OCI-LY7 (cell line): Measurements from ENCODE around the gene KIF15.
"Not testable (repeated sequence)": the region's sequence is repeated elsewhere in the genome, so short reads cannot be mapped to it uniquely, and the experiment has no call there.

ENCODE experiments used
- EZH2phosphoT487 ChIP-seq: fragments of 200-600 bp; sonication (generic); IDR thresholded peaks from 2 replicates; pipeline ENCODE4 v1.6.1; 2018; ENCODE audit warnings: low read depth, borderline replicate concordance, mild to moderate bottlenecking, mixed run types, antibody characterized with exemption, low read length, moderate library complexity, mixed read lengths
- TF ChIP-seq, protein P1 (sequence below): fragments of 200-600 bp; sonication (generic); conservative IDR thresholded peaks from 2 replicates; pipeline ENCODE4 v1.5.1; 2014; ENCODE audit warnings: mild to moderate bottlenecking, antibody characterized with exemption, low read length, moderate library complexity, mixed read lengths

DNA sequence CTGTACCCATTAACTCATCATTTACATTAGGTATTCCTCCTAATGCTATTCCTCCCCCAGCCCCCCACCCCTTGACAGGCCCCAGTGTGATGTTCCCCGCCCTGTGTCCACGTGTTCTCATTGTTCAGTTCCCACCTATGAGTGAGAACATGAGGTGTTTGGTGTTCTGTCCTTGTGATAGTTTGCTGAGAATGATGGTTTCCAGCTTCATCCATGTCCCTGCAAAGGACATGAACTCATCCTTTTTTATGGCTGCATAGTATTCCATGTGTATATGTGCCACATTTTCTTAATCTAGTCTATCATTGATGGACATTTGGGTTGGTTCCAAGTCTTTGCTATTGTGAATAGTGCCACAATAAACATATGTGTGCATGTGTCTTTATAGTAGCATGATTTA, 54.7 kb downstream of the KIF15 start:
- TF ChIP-seq EZH2phosphoT487 = not testable (repeated sequence)
- TF ChIP-seq, protein P1, sequence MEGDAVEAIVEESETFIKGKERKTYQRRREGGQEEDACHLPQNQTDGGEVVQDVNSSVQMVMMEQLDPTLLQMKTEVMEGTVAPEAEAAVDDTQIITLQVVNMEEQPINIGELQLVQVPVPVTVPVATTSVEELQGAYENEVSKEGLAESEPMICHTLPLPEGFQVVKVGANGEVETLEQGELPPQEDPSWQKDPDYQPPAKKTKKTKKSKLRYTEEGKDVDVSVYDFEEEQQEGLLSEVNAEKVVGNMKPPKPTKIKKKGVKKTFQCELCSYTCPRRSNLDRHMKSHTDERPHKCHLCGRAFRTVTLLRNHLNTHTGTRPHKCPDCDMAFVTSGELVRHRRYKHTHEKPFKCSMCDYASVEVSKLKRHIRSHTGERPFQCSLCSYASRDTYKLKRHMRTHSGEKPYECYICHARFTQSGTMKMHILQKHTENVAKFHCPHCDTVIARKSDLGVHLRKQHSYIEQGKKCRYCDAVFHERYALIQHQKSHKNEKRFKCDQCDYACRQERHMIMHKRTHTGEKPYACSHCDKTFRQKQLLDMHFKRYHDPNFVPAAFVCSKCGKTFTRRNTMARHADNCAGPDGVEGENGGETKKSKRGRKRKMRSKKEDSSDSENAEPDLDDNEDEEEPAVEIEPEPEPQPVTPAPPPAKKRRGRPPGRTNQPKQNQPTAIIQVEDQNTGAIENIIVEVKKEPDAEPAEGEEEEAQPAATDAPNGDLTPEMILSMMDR = not testable (repeated sequence)
